ENCODE results near the gene CACNA1C.

DNA sequence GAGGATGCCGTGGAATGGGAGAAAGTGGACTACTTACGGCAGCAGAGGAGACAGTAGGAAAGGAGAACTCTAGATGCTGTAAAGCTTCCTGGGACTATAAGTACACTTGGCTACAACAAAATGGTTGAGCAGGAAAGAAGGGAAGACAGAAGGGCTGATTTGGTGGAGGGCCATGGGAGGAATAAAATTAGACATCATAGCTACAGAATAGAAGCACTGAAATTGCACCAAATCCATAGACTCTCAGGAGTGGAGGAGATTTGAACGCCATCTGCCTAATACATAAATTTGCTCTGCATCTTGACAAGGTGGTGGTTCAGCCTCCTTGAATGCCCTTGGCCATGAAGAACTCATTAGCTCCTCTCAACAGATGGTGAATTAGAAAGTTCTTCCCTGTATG, 32.3 kb upstream of the CACNA1C start:
- no peak for TF ChIP-seq POLR2A (IDR thresholded peaks at IDR 0.05)
- TF ChIP-seq, protein P1, sequence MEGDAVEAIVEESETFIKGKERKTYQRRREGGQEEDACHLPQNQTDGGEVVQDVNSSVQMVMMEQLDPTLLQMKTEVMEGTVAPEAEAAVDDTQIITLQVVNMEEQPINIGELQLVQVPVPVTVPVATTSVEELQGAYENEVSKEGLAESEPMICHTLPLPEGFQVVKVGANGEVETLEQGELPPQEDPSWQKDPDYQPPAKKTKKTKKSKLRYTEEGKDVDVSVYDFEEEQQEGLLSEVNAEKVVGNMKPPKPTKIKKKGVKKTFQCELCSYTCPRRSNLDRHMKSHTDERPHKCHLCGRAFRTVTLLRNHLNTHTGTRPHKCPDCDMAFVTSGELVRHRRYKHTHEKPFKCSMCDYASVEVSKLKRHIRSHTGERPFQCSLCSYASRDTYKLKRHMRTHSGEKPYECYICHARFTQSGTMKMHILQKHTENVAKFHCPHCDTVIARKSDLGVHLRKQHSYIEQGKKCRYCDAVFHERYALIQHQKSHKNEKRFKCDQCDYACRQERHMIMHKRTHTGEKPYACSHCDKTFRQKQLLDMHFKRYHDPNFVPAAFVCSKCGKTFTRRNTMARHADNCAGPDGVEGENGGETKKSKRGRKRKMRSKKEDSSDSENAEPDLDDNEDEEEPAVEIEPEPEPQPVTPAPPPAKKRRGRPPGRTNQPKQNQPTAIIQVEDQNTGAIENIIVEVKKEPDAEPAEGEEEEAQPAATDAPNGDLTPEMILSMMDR (IDR thresholded peaks at IDR 0.05), result no peak
